ENCODE results near the gene MIGA2. TPM values are rescaled to one million over a fixed set of nuclear protein-coding genes. Genes with fewer than 3 reads are reported as not detected.
"Not testable (repeated sequence)": the region's sequence is repeated elsewhere in the genome, so short reads cannot be mapped to it uniquely, and the experiment has no call there.

The MIGA2 gene
- total RNA-seq, 4 donors from 2014 or later = 16.2 to 38.3 (median 24.6) TPM

- 70 to 90% methylated on average over 2 to 4 of the region's 6 CpGs for WGBS, 2 donors (ENCODE audit: low coverage in 1 of 2)
- Histone ChIP-seq H3K4me1 (no peaks in the 10 kb centered on the region), H3K27ac (no peak overlapping the region), H3K36me3 (peaks cover 0 to 100% of the 10 kb centered on the region in 2 donors), H3K9me3 (no peaks in the 10 kb centered on the region), H3K4me3 (no peak overlapping the region), H3K27me3 (no peaks in the 10 kb centered on the region)
- TF ChIP-seq EP300 (IDR thresholded peaks at IDR 0.05) = no peak
- TF ChIP-seq CTCF (IDR thresholded peaks at IDR 0.05) = no peak
- TF ChIP-seq POLR2AphosphoS5 (IDR thresholded peaks at IDR 0.05) = no peak
- no peak for TF ChIP-seq POLR2A (IDR thresholded peaks at IDR 0.05)
- no peak for ATAC-seq
These were observed 38.0 kb upstream of the MIGA2 start for GRCh38 chr9:128998462-128998861.

GRCh38 chr9:128999581-129000206 lies 36.7 kb upstream of the MIGA2 start:
- TF ChIP-seq CTCF (IDR thresholded peaks at IDR 0.05) = no peak
- no peak for TF ChIP-seq POLR2AphosphoS5 (IDR thresholded peaks at IDR 0.05)
- TF ChIP-seq EP300 (IDR thresholded peaks at IDR 0.05) = no peak
- no peak for TF ChIP-seq POLR2A (IDR thresholded peaks at IDR 0.05)
- 88% methylated on average over 3 of the region's 13 CpGs; no CpG with 5 or more reads in 1 of the 2 donors for WGBS, 2 donors (ENCODE audit: low coverage in 1 of 2)
- no peak overlapping the region for H3K4me3 ChIP-seq
- no peak for ATAC-seq
- H3K4me1 ChIP-seq = no peaks in the 10 kb centered on the region
- no peaks in the 10 kb centered on the region for H3K27me3 ChIP-seq
- H3K9me3 ChIP-seq = no peaks in the 10 kb centered on the region
- peaks cover 0 to 100% of the 10 kb centered on the region in 2 donors for H3K36me3 ChIP-seq
- no peak overlapping the region for H3K27ac ChIP-seq

GRCh38 chr9:129001504-129002325 lies 34.7 kb upstream of the MIGA2 start:
- Histone ChIP-seq H3K9me3 (no peaks in the 10 kb centered on the region), H3K4me3 (no peak overlapping the region), H3K27me3 (no peaks in the 10 kb centered on the region), H3K27ac (no peak overlapping the region), H3K4me1 (peaks cover 0 to 5% (median 0%) of the 10 kb centered on the region in 3 donors), H3K36me3 (peaks cover 0 to 100% of the 10 kb centered on the region in 2 donors)
- no peak for ATAC-seq
- TF ChIP-seq EP300 (IDR thresholded peaks at IDR 0.05) (no peak), CTCF (IDR thresholded peaks at IDR 0.05) (no peak), POLR2A (IDR thresholded peaks at IDR 0.05) (no peak), POLR2AphosphoS5 (IDR thresholded peaks at IDR 0.05) (no peak)
- WGBS, 2 donors (ENCODE audit: low coverage in 1 of 2) = 95% methylated on average over 3 of the region's 10 CpGs; no CpG with 5 or more reads in 1 of the 2 donors

- Histone ChIP-seq H3K27me3 (no peaks in the 10 kb centered on the region), H3K4me1 (peaks cover 0 to 17% (median 7%) of the 10 kb centered on the region in 3 donors), H3K27ac (no peak overlapping the region), H3K36me3 (peaks cover 0 to 94% of the 10 kb centered on the region in 2 donors), H3K9me3 (no peaks in the 10 kb centered on the region), H3K4me3 (no peak overlapping the region)
- TF ChIP-seq POLR2AphosphoS5 (IDR thresholded peaks at IDR 0.05) (no peak), POLR2A (IDR thresholded peaks at IDR 0.05) (no peak), EP300 (IDR thresholded peaks at IDR 0.05) (no peak), CTCF (IDR thresholded peaks at IDR 0.05) (no peak)
- no CpG with 5 or more reads among the region's 9 CpGs for WGBS, 2 donors (ENCODE audit: low coverage in 1 of 2)
- ATAC-seq = no peak
These were observed 33.4 kb upstream of the MIGA2 start for GRCh38 chr9:129002992-129003391.

GRCh38 chr9:129004173-129004572 lies 32.3 kb upstream of the MIGA2 start:
- Histone ChIP-seq H3K4me1 (peaks cover 0 to 21% (median 7%) of the 10 kb centered on the region in 3 donors), H3K36me3 (peaks cover 0 to 94% of the 10 kb centered on the region in 2 donors)
- ATAC-seq, H3K4me3 ChIP-seq, H3K9me3 ChIP-seq, H3K27ac ChIP-seq, H3K27me3 ChIP-seq: not testable (repeated sequence)
- 94% methylated on average over 6 of the region's 6 CpGs; no CpG with 5 or more reads in 1 of the 2 donors for WGBS, 2 donors (ENCODE audit: low coverage in 1 of 2)
